Stimulated activated CD4-positive, alpha-beta T cell treated with anti-CD3 and anti-CD28 coated beads, Interleukin-2, amount 100 ng/mL, for 4 hours (primary cell): ENCODE data around the gene C5orf58.

ENCODE experiments used
- DNase-seq: peaks from one replicate; pipeline ENCODE4 v3.0.0-alpha.2; 2020; ENCODE audit warnings: low read depth

The C5orf58 gene, protein sequence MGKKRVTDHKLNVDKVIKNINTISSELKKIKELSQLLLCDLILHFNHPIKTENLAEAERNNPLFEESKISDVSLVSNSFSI

DNA sequence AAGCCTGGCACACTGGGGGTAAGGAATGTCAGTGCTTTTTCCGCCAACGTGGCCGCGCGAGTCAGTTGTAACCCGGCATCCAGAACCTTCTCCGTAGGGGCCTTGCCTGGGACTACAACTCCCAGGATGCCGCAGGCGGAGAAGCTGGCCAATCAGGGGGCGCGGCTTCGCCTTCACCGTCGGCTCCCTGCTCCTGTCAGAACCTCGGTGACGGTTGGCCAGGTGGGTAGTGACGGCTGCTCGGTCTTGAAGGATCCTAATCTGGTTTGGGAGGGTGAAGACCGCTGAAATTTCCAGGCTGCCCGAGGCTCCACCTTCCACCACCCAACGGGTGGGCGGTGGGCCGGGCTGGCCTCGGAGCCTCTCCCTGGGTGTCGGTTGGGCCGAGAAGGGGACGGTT is at the start of gene C5orf58:
C5orf58 (plus strand) TSS at position 200 of the 400 bp plus-strand sequence. CDS start 1,992 bp downstream, outside the sequence.
- no peak for DNase-seq

DNA sequence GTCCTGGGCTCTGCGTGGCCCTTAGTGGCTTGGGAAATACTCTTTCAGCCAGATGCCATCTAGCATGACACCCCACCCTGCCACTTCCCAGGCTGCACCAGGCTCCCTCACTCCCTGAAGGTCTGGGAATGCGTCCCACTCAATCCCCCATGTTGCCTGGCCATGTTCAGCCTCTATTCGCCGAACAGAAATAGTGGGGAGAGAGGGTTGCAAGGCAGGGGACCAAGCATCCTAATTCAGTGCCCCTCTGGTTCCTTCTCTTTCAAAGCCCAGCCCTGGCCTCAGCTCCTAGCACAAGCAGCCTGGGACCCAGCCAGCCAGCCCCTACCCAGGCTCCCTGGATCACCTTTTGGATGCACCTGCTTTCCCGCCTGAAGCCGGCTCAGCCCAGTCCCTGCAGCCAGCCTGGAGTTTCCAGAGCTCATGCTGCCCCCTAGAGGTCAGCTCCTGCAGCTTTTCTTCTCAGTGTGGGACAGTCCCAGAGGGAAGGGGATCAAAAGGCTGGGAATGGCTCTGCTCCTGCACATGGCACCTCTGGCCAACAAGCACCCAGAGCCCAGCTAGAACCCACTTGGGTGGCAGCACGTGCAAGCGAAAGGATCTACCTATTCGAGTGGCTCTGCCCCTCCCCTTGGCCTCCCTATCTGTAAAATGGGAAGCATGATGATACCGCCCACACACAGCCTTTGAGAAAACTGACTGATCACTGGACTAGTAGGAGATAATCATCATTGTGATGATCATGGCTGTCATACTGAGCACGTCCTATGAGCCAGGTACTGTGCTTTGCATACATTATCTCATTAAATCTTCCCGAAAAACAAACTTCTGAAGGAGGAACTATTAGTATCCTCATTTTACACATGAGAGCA is 48.7 kb upstream of the C5orf58 start:
- DNase-seq: no peak

DNA sequence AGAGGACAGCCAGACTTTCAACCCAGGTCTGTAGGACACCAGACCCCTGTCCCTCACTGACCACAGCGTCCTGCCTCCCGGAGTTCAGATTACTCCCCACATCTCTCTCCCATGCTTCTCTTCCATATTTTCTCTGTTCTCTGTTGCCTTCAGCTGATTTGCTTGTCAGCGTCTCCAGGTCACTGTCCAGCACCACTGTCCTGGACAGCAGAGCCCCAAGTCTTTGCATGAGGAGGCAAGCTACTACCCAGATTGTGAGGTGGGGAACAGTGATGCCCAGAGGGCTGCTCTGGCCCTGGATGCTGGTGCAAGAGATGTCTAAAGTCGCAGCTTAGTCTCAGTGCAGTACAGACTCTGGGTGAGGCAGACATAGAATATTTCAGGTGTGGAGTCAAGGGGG is 48.0 kb upstream of the C5orf58 start:
- no peak for DNase-seq

DNA sequence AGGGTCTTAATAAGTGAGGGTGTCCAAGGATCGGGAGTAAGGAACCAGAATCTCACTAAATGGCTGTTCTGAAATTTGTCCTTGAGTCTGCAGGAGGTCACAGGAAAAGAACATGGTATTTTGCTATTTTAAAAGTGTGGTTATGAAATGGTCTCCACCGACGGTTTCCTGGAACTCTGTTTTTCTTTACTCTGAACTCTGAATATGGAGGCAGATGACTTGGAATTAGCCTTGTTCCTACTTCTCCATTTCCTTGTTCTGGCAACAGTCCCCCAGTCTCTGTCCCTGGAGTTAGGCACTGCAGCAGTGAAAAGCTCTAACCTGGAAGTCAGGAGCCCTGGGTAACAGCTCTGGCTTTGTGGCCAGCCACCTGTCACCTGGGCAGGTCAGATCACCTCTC is 46.6 kb upstream of the C5orf58 start:
- no peak for DNase-seq

DNA sequence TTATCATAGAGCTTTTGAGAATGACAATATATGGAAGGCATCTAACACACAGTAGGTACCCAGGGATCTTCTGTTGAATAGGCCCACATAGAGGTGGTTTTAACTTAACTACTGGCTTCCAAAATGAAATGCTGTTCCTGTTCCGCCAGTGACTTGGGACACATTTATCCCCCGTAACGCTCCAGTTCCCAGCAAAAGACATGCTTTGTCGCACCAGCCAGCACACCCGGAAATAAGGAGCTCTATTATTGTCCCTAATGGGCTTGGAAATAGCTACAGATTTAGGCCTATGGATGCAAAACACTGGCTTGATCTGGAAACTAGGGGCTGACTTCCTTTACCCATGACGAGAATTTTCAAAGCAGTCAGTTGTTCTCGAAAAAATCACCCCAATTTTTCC is 45.9 kb upstream of the C5orf58 start:
- no peak for DNase-seq

DNA sequence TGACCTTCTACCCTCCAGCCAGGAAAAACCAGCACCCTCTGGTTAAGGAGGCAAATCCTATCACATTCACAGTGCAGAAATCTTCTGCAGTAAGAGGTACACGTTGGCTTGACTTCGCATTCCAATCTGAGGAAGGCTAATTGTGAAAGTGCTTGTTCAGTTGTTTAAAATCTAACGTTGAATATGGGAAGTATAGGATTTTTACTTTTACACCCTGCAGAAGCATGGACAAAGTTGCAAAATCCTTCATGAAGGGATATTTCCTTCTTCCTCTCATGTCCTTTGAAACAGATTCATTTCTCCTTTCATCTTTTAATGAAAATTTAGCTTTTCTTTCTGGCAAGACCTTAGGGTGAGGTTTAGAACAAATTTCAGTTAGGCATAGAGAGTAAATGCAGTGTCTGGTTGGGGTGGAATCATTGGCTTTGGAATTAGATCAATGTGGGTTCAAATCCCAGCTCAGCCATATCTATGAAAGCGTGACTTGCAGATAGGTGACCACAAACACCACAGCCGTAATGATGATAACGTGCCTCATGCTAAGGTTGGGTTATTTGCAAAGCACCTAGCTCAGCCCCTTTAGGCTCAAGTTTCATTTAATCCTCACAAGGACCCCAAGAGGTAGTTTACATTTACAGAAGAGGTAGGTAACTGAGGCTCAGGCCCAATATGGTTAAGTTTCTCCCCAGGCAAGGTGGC is 42.2 kb upstream of the C5orf58 start:
- DNase-seq: no peak

DNA sequence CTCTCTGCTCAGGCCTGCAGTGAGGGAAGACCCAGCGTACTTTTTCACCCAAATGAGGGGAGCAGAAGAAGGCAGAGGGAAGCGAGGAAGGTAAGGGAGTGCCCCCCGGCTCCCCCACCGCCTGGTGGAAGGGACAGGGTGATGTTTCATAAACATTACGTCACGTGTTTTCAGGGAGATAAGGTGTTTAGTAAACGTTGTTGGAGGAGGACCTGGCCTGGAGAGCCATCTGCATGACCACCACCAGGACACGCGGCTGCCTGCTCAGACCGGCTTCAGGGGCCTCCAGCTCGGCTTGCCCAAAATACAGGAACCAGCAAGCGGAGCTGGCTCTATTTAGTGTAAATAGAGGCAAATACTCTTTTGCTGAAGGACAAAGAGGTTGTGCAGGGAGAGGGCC is 40.0 kb upstream of the C5orf58 start:
- DNase-seq: no peak

DNA sequence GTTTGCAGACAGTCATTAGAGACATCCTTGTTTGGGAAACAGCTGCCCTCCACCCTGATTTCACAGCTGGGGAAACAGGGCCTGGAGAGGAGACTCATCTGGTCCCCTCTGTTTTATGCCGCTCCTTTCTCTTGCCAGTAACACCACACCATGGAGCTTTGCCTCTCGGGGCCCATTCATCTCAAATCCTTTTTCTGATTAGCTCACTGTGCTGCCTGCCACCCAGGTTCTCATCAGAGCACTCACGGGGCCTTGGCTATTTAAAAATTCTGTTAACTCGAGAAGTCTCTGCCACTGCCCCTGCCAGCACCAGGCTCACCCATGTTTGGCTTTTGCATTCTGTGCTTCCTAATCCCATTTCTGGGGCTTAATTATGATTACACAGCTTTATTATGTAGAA is 36.8 kb upstream of the C5orf58 start:
- DNase-seq: no peak

DNA sequence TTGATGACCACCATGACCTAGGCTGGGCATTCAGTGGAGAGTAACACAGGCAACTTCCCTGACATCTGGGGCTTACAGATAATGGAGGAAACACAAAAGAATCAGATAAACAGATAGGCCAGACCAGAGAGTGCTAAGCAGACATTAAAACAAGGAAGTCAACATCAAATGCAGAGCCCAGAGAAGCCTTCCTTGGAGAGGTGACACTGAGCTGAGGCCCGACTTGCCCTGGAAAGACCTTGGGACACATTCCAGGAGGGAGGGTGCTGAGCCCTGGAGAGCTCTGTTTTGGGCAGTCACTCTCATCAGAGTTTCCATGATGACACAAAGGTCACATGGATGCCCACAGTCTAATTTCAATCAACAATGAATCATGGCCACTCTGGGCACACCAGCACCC is 31.9 kb upstream of the C5orf58 start:
- DNase-seq: no peak

DNA sequence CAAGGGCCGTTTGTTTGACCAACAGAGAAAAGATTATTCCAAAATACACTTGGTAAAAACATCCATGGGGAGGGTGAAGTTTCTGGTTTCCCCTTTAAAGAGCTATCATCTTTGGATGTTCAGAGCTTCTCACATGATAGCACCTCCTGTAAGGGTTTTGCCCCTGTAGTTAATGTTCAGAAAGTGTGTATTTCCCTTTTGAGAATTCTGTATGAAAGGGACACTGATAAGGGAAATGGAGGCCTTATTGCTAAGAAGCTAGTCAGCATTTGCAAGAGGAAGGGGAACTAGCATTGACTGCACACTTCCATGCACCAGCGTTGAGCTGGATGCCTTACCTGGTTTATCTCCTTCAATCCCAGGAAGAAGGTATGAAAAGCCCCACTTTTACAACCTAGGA is 31.5 kb upstream of the C5orf58 start:
- DNase-seq: no peak

DNA sequence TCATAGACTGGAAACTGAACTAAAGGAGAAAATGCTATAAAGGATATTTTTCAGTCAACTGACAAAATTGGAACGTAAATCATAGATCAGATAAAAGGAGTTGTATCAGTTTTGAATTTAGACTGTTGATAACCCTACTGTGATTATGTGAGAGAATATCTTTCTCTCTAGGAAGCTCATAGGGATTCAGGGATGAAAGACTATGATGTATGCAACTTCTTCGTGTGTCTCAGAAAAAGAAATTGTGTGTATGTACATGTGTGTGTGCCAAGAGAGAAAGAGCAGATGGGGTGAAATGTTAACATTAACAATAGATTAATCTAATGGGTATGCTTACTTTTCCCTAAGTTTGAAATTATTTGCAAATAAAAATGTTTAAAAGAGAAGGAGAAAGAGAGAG is 30.7 kb upstream of the C5orf58 start:
- no peak for DNase-seq

DNA sequence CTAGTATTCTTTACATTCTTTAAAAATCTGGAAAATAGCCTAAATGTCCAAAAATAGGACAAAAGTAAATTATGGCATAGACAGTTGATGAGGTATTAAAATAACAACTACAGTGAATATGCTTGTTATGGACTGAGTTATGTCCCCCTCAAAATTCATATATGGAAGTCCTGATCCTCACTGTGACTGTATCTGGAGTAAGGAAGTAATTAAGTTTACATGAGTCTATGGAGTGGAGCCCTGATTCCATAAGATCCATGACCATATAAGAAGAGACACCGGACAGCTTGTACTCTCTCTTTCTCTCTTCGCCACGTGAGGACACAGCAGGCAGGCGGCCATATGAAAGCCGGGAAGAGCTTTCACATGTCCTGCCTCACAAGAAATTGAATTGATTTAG is 28.6 kb upstream of the C5orf58 start:
- no peak for DNase-seq

DNA sequence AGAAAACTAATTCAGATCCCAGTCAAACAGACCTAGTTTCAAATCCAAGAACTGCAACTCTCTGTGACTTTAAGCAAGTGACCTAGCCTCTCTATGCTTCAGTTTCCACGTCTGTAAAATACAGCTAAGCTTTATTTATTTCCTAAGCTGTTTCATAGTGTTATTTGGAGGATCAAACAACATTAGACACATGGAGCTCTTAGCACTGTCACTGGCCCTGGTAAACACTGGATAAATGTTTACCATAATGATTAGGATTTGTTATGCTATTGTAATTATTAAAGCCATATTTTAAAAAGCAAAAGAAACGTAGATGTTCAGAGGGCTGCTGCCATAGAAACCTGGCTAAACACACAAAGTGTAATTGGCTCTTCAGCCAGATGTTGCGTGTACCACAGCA is 26.6 kb upstream of the C5orf58 start:
- DNase-seq: no peak

DNA sequence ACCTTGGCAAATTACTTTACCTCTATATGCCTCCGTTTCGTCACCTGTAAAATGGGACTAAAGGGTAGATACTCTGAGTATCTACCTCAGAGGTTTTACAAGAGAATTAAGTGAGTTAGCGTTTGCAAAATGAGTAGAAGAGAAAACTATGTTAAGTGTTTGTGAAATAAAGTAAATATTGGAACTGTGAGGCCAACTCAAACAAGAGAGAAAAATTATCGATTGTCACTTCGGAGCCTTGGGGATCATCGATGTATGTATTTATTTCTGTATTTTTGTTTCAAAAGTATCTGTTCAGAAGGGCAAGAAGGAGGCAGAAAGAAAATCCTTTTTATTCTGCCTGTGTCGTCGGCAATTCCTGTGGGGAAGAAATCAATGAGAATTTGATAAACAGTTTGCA is 25.8 kb upstream of the C5orf58 start:
- DNase-seq: no peak

DNA sequence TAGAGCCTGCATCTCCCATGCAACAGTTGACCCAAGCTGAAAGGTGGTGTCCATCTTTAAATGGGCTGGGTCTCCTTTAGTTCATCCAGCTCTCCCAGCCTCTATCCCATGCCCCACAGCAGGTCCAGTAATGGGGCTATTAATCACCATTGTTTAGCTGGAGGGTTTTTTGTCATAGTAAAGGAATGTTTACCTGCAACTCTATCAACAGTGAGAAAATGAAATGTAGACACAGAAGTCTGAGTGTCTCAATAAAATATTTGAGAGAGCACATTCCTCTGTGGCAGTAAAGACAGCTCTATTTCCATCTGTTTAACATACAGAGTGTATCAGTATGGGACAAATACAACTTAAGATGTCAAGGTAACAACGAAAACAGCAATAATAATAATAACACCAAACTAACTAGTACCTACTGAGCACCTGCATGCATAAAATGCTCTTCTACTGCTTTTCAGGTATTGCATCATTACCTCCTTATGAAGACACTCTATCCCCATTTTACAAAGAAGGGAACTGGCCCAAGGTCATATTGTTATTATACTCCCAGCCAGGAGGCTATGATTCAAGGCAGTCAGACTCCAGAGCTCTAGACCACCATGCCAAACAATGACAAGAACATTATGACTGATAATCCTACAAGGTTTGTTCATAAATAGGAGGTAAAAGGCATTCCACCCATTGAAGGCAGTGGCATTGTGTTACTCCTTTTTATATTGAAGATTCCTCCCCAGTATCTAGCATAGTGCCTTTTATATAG is 21.0 kb upstream of the C5orf58 start:
- no peak for DNase-seq

DNA sequence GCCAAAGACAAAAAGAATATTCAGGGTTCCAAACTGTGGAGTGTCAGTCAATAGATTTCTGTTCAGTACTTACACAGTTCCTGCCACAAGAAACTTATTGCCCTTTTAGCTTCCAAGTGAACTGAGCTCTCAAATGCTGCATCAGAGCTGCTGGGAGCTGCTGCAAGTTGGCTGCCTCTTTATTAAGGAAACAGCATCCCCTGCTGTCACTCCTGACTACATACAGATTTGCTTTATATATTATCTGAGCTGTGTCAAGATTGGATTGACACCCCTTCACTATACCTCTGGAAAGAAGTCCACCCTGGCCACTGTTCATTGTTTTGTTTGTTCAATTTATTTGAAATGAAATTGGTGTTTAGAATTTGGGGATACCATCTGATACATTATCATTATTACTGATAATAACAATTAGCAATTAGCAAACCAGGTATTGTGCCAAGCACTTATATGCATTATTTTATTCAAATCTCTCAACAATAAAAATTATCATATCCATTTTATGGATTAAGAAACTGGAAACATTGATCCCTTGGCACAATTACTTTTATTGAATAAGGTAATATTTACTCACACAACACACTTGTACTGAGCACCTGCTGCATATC is 16.4 kb upstream of the C5orf58 start:
- no peak for DNase-seq

DNA sequence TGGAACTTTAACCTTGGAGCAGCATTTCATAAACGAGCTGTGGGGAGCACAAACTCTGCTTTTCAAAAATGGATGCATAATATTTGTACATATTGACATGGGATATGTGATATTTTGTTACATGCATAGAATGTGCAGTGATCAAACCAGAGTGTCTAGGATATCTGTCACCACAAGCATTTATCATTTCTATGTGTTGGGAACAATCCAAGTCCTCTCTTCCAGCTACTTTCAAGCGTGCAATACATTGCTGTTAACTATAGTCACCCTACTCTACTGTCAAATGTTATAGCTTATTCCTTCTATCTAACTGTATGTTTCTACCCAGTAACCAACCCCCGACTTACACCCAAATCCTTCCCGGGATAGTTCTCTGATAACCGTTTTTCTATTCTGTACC is 15.0 kb upstream of the C5orf58 start:
- DNase-seq: no peak

DNA sequence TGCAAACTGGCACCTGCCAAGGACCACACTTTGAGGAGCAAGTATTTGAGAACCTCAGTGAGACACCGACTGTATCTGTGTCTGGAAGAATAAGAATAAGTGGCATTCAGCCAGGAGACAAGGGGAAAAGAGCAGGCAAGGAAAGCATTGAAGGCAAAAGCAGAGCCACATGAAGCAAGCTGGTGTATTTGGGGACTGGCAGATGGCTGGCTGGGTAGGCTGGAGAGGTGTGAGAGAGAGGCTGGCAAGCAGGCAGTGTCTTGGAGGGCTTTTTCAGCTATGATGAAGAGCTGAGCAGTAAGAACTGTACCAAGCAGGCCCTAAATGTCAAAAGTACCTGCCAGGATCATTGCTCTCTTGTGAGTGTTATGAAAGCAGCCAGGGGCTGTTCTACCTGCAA is 14.1 kb upstream of the C5orf58 start:
- no peak for DNase-seq

DNA sequence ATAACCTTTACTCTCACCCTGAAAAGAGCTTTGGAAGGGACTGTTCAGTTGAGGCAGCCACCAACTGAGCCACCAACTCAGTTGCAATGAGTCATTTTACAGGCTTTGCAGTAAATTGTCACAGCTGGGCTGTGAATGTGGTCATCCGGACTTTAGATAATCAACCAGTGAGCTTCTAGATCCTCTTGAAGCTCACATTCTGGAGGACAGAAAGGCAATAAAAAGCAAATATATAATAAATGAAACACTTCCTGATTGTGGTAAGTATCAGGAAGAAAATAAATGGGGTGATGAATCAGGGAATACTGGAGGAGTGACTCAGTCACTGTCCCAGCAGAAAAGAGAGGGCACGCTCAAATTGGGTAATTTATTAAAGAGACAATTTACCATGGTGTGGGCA is 13.2 kb upstream of the C5orf58 start:
- no peak for DNase-seq

DNA sequence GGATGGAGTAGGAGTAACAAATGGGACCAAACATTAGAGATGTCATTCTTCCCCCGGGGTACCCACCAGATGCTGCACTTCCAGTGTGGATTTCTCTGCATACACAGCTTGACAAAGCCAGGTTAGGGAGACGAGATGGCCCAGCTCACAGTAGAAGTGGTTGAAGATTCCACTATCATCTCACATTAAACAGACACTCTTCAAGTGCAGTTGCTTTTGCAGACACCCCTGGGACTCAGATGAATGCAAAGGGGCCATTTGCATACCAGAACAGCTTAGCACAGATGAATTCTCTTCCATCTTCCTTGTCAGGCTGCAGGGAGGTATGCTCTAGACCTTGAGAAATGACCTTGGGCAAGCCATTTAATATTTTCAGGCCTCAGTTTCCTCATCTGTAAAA is 12.6 kb upstream of the C5orf58 start:
- DNase-seq: no peak

DNA sequence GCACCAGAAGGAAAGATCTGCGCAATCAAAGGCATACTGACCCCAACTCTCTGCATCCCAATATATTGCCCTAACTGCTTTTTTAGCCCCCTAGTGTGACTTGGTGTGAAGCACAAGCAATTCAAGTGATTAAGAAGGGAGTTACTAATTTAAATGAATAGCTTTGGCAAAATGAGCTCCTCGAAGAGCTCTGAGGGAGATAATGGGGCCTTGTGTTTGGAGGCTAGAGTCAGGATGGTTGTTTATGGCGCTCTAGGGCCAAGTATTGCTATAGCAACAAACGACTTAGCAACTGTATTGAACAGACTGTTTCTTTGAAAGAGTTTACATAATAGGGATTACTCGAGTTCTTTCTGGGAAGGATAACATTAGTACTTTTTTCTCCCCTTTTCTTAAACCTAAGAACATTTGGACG is 11.5 kb upstream of the C5orf58 start:
- no peak for DNase-seq

DNA sequence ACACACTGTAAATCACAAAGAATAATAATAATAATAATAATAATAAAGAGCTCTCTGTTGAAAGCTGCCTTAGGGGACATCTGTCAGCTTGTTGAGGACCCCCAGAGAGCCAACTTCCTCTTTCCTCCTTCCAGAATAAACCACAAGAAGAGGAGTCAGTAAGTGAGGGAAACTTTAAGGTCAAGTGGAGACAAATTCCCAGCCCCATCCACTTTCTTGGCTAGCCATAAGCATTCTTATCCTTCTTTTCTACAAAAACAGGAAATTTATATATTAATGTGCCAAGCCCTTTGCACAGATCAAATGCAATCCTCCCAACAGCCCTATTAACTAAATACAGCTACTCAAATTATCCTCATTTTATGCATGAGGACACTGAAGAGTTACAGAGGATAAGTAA is 9.4 kb upstream of the C5orf58 start:
- DNase-seq: no peak
